Common myeloid progenitor, CD34-positive (primary cell): ENCODE results near the gene COQ8A.

Source experiments
- CTCF ChIA-PET: fragments of 350-600 bp; sonication (Branson Sonifier 250); formaldehyde crosslinking; loops from one replicate; lab custom pipeline; 2021; ENCODE audit warnings: antibody characterized with exemption; lab: Charles Lee
- POLR2A ChIA-PET: fragments of 350-600 bp; sonication (Branson Sonifier 250); formaldehyde crosslinking; loops from one replicate; lab custom pipeline; 2021; ENCODE audit warnings: antibody characterized with exemption; lab: Charles Lee
- DNase-seq, 3 donors: peaks; one replicate each; pipeline versions ENCODE4 v3.0.0 to v3.0.0-alpha.2; 2013
- H3K27ac ChIP-seq, 2 experiments: 1 replicate in 1 of 2; 2 replicates in 1 of 2; pipeline ENCODE4 v1.7.0; 2013; ENCODE audit warnings: inconsistent platforms in 2 of 2, low read length in 2 of 2, mild to moderate bottlenecking in 2 of 2, low read depth in 1 of 2, moderate library complexity in 1 of 2; ENCODE audit not compliant: severe bottlenecking in 2 of 2, insufficient read depth in 1 of 2, poor library complexity in 1 of 2
- H3K27me3 ChIP-seq, 5 experiments: replicated peaks in 2 of 5; 1 replicate in 3 of 5; 2 replicates in 2 of 5; pipeline versions ENCODE4 v1.6.1 to v1.7.0; 2013; ENCODE audit warnings: low read length in 4 of 5, mild to moderate bottlenecking in 2 of 5, moderate library complexity in 2 of 5, inconsistent platforms in 1 of 5; ENCODE audit not compliant: insufficient read depth in 5 of 5, control insufficient read depth in 4 of 5
- H3K36me3 ChIP-seq, 4 experiments: 1 replicate in 2 of 4; 2 replicates in 2 of 4; pipeline versions ENCODE4 v1.6.1 to v1.7.0; 2013; ENCODE audit warnings: low read length in 3 of 4, control low read depth in 1 of 4, mild to moderate bottlenecking in 1 of 4; ENCODE audit not compliant: control insufficient read depth in 4 of 4, insufficient read depth in 4 of 4
- H3K4me1 ChIP-seq, 4 experiments: 1 replicate in 3 of 4; 2 replicates in 1 of 4; pipeline versions ENCODE4 v1.6.1 to v1.7.1; 2013; ENCODE audit warnings: low read length in 3 of 4, mild to moderate bottlenecking in 3 of 4, control low read depth in 1 of 4, inconsistent platforms in 1 of 4, moderate library complexity in 1 of 4; ENCODE audit not compliant: control insufficient read depth in 4 of 4, insufficient read depth in 4 of 4; ENCODE audit errors: control extremely low read depth in 1 of 4
- H3K4me3 ChIP-seq, 7 experiments: 1 replicate in 4 of 7; 2 replicates in 3 of 7; pipeline versions ENCODE4 v1.5.1 to v1.7.0; 2013; ENCODE audit warnings: mild to moderate bottlenecking in 7 of 7, low read length in 6 of 7, moderate library complexity in 6 of 7, inconsistent platforms in 2 of 7, low read depth in 2 of 7, control low read depth in 1 of 7; ENCODE audit not compliant: insufficient read depth in 4 of 7, control insufficient read depth in 1 of 7; ENCODE audit errors: extremely low read depth in 1 of 7
- H3K9me3 ChIP-seq, 5 experiments: 1 replicate in 4 of 5; 2 replicates in 1 of 5; pipeline versions ENCODE4 v1.6.1 to v1.7.1; 2013; ENCODE audit warnings: low read length in 4 of 5, mild to moderate bottlenecking in 2 of 5, inconsistent platforms in 1 of 5, low read depth in 1 of 5, moderate library complexity in 1 of 5; ENCODE audit not compliant: control insufficient read depth in 4 of 5, insufficient read depth in 2 of 5; ENCODE audit errors: control extremely low read depth in 1 of 5
- WGBS: methylation state at CpG from one replicate; pipeline ENCODE4 v1.1.5; 2013; ENCODE audit not compliant: insufficient coverage; 5-methylcytosine and 5-hydroxymethylcytosine counted together

Gene COQ8A

DNA sequence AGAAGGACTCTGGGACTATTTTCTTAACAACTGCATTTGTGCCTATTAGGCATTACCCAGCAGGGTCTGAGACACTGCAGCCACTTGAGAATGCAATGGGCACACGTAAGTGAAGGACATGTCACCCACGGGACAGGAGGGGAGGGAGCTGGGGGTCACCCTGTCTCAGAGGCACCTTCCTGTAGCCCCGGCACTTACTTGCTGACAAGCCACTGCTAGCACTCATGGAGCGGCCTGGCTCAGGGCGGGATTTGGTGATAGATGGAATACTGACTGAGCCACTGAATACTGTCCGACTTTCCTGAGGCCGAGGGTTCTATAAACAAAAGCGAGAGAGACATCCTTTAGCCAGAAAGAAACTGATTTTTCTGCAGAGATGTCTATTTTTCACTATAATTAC is 64.7 kb downstream of the COQ8A start:
- H3K36me3 ChIP-seq, result peaks cover 0 to 12% (median 0%) of the 10 kb centered on the region in 4 experiments
- no peak for DNase-seq
- ChIA-PET POLR2A (no interaction called here), CTCF (no interaction called here)
- H3K9me3 ChIP-seq, result no peaks in the 10 kb centered on the region
- 98% methylated on average over 5 of the region's 8 CpGs for WGBS
- no peaks in the 10 kb centered on the region for H3K4me1 ChIP-seq
- no peak overlapping the region for H3K4me3 ChIP-seq
- H3K27ac ChIP-seq, result no peak overlapping the region
- H3K27me3 ChIP-seq, result no peaks in the 10 kb centered on the region

DNA sequence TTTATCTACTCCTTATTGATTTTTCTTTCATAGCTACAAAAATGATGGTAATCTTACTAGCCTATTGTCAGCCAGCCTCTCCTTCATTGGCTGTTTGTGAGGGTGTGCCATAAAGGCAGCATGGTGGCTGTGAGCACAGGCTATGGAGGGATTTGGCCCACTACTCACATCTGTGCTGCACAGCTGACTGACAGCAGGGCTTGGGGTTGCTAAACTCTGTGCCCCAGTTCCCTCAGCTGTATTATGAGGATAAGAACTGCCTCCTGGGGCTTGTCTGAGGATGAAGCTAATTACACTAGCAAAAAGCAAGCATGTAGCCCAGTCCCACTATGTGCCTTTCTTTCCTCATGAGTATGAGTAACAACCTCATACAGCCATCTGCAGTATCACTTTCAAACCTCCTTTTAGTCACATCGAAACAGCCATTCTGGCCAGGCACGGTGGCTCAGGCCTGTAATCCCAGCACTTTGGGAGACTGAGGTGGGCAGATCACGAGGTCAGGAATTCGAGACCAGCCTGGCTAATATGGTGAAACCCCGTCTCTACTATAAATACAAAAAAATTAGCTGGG is 66.2 kb downstream of the COQ8A start:
- H3K27ac ChIP-seq, result no peak overlapping the region
- H3K9me3 ChIP-seq, result no peaks in the 10 kb centered on the region
- DNase-seq, result no peak
- H3K27me3 ChIP-seq, result no peaks in the 10 kb centered on the region
- no peak overlapping the region for H3K4me3 ChIP-seq
- H3K36me3 ChIP-seq, result peaks cover 0 to 14% (median 2%) of the 10 kb centered on the region in 4 experiments
- POLR2A ChIA-PET, result no interaction called here
- CTCF ChIA-PET, result no interaction called here
- 100% methylated on average over 3 of the region's 5 CpGs for WGBS
- no peaks in the 10 kb centered on the region for H3K4me1 ChIP-seq

DNA sequence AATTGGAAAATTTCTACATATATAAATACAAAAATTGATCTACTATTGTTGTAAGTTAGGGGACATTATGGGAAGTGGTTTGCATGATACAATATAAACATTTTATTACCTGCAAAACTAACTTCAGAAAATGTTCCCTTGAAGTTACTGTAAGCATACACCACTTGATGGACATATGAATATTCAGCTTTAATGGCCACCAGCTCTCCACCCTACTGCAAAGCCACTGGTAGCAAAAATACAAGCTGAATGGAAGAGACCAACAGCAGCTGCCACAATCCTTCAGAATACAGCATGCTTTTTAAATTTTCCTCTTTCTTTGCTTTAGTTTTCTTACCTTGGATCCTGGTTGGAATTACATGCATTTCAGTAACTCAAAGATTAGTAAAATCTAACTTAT is 69.8 kb downstream of the COQ8A start:
- CTCF ChIA-PET, result no interaction called here
- H3K4me3 ChIP-seq, result no peak overlapping the region
- DNase-seq, result no peak
- POLR2A ChIA-PET, result no interaction called here
- H3K36me3 ChIP-seq, result peaks cover 0 to 6% (median 1%) of the 10 kb centered on the region in 4 experiments
- H3K9me3 ChIP-seq, result no peaks in the 10 kb centered on the region
- H3K27ac ChIP-seq, result no peak overlapping the region
- no peaks in the 10 kb centered on the region for H3K4me1 ChIP-seq
- H3K27me3 ChIP-seq, result no peaks in the 10 kb centered on the region

DNA sequence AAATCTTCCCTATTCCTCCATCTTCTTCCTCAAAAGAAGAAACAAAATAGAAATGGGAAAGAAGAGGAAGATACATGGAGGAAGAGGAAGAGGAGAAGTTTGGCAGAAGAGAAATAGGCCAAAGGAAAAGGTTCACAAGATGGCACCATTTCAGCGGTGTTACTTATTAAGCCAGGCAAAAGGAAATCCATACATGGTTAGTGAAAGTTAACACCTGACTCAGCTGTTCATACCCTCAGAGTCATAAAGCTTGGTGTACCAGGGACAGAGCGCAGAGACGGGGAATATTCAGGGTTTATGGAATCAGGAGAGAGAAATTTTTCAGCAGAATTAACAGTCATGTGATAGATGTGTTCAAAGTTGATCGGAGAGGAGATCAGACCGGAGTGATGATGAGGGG is 70.6 kb downstream of the COQ8A start:
- no peaks in the 10 kb centered on the region for H3K4me1 ChIP-seq
- ChIA-PET CTCF (no interaction called here), POLR2A (no interaction called here)
- H3K27me3 ChIP-seq, result no peaks in the 10 kb centered on the region
- H3K4me3 ChIP-seq, result no peak overlapping the region
- no peak overlapping the region for H3K27ac ChIP-seq
- no peak for DNase-seq
- H3K9me3 ChIP-seq, result no peaks in the 10 kb centered on the region
- H3K36me3 ChIP-seq, result peaks cover 0 to 8% (median 1%) of the 10 kb centered on the region in 4 experiments
- WGBS, result 100% methylated on average over 3 of the region's 5 CpGs

DNA sequence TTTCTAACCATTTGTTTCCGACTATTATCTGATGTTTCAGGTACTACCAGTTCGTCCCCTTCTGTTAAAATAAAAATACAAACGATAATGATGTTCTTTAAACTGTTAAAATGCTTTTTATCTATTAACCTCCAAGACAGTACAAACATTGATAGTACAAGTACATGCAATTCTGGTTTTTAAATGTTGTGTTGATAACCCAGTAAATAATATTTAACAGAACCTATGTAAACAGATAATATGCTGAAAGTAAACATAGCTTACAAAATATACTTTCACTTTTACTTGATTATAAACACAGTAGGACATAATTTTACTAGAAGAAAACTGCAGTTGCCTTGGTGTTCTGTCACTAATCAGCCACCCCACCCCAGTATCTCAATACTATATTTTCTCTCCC is 76.9 kb downstream of the COQ8A start:
- no CpG with 5 or more reads among the region's 3 CpGs for WGBS
- Histone ChIP-seq H3K4me1 (no peaks in the 10 kb centered on the region), H3K27ac (no peak overlapping the region), H3K27me3 (no peaks in the 10 kb centered on the region), H3K4me3 (no peak overlapping the region), H3K36me3 (peaks cover 0 to 36% (median 11%) of the 10 kb centered on the region in 4 experiments), H3K9me3 (peaks cover 0 to 23% (median 9%) of the 10 kb centered on the region in 5 experiments)
- ChIA-PET POLR2A (no interaction called here), CTCF (interaction anchor here (1.2 to 1.7 kb wide), 2 partner anchors 9 to 104 kb away, joined by 4 read pairs; no protein-coding TSS in a partner anchor)
- DNase-seq, result no peak

DNA sequence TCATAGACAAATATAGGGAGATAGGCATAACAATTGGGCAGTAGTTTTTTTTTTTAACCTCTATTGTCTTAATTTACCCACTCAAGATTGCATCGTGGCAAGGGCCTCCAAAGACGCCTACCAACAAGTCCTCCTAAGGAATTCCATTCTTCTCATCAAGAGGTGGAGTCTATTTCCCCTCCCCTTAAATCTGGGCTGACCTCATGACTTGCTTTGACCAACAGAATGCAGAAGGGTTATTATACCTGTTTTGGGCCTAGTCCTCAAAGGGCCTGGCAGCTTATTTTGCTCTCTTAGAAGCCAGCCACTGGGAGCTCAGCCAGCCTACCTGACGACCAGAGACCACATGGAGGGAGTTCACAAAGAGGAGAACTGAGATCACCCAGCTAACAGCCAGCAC is 92.3 kb downstream of the COQ8A start:
- Histone ChIP-seq H3K27ac (no peak overlapping the region), H3K27me3 (no peaks in the 10 kb centered on the region), H3K4me3 (no peak overlapping the region), H3K9me3 (no peaks in the 10 kb centered on the region), H3K4me1 (peaks cover 0 to 5% (median 2%) of the 10 kb centered on the region in 4 experiments), H3K36me3 (peaks cover 0 to 15% (median 5%) of the 10 kb centered on the region in 4 experiments)
- CTCF ChIA-PET, result no interaction called here
- no peak for DNase-seq
- POLR2A ChIA-PET, result no interaction called here
- WGBS, result 100% methylated on average over 2 of the region's 3 CpGs

DNA sequence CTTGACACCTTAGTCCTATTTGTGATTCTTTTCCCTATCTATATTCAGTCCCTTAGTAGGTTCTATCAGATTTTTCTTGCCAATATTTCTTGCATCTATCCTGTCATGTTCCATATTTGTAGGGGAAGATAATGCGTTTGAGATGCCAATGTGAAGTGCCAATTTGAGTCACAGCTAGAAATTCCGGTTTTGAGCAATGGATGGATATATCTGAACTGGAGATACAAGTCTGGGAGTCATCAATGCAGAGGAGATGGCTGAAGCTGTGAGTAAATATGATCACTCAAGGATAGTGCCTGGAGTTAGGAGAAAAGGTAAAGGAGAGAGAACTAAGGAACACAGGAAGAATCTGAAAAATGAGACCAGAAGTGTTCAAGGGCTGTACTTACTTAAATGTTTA is 93.8 kb downstream of the COQ8A start:
- POLR2A ChIA-PET, result no interaction called here
- WGBS, result 60% methylated on average over 2 of the region's 2 CpGs
- Histone ChIP-seq H3K36me3 (peaks cover 3 to 20% (median 6%) of the 10 kb centered on the region in 4 experiments), H3K4me1 (no peaks in the 10 kb centered on the region), H3K4me3 (no peak overlapping the region), H3K27ac (no peak overlapping the region), H3K9me3 (peaks cover 0 to 4% (median 0%) of the 10 kb centered on the region in 5 experiments), H3K27me3 (no peaks in the 10 kb centered on the region)
- DNase-seq, result no peak
- CTCF ChIA-PET, result no interaction called here
